GM11168 (cell line): ENCODE measurements around the gene ANKH.

Source experiments
- in situ Hi-C: fragments of 300-500 bp; cut with MboI; formaldehyde crosslinking; loops from one replicate; pipeline ENCODE4 v1.12.0; 2022; ENCODE audit warnings: low sequenced_read_pairs; ENCODE audit not compliant: unreplicated experiment

The ANKH gene

GRCh38 chr5:14674983-14675854 is 196.4 kb downstream of the ANKH start:
- in situ Hi-C loops, result no loop called here

- in situ Hi-C loops, result no loop called here
Observed at GRCh38 chr5:14673443-14673842, 198.1 kb downstream of the ANKH start.

- in situ Hi-C loops, result no loop called here
Observed at GRCh38 chr5:14672484-14673394, 198.8 kb downstream of the ANKH start.

- in situ Hi-C loops, result no loop called here
Observed at GRCh38 chr5:14672082-14672481, 199.5 kb downstream of the ANKH start.

GRCh38 chr5:14671414-14671813 is 200.2 kb downstream of the ANKH start:
- in situ Hi-C loops, result no loop called here

GRCh38 chr5:14669975-14670374 is 201.6 kb downstream of the ANKH start:
- in situ Hi-C loops, result no loop called here

- in situ Hi-C loops, result no loop called here
Observed at GRCh38 chr5:14669415-14669814, 202.2 kb downstream of the ANKH start.

GRCh38 chr5:14668181-14668591 is 203.4 kb downstream of the ANKH start:
- in situ Hi-C loops, result no loop called here

- in situ Hi-C loops, result no loop called here
Observed at GRCh38 chr5:14667770-14668169, 203.8 kb downstream of the ANKH start.

GRCh38 chr5:14667290-14667689 is 204.3 kb downstream of the ANKH start:
- in situ Hi-C loops, result no loop called here

GRCh38 chr5:14666357-14666756 is 205.2 kb downstream of the ANKH start:
- in situ Hi-C loops, result no loop called here

- in situ Hi-C loops, result no loop called here
Observed at GRCh38 chr5:14665949-14666348, 205.6 kb downstream of the ANKH start.

GRCh38 chr5:14665101-14665822 is 206.3 kb downstream of the ANKH start:
- in situ Hi-C loops, result no loop called here

GRCh38 chr5:14664270-14665100 is 207.1 kb downstream of the ANKH start, which contains the start of gene OTULIN:
Gene OTULIN (plus strand): TSS chr5:14664718. CDS start chr5:14664826, 108 bp downstream.
- in situ Hi-C loops, result no loop called here

GRCh38 chr5:14663734-14664269 is 207.8 kb downstream of the ANKH start:
- in situ Hi-C loops, result no loop called here

- in situ Hi-C loops, result no loop called here
Observed at GRCh38 chr5:14662721-14663260, 208.8 kb downstream of the ANKH start.

GRCh38 chr5:14660833-14661232 is 210.7 kb downstream of the ANKH start:
- in situ Hi-C loops, result no loop called here

GRCh38 chr5:14659821-14660607 is 211.6 kb downstream of the ANKH start:
- in situ Hi-C loops, result no loop called here
